GM12878 (cell line): ENCODE results near the gene NRXN3. TPM values are rescaled to one million over a fixed set of nuclear protein-coding genes. Genes with fewer than 3 reads are reported as not detected.

Experiments
- ATAC-seq: fragments of 200-7000 bp; cut with Tn5 transposase; 3 replicates; pipeline ENCODE4 v1.9.1; 2020; ENCODE audit warnings: mild to moderate bottlenecking, moderate library complexity
- BruUV-seq: library from RNA; stranded (reverse); fragments of 400-500 nt; replicated peaks from 2 replicates; lab custom pipeline; 2021; lab: Mats Ljungman, UMichigan
- CTCF ChIA-PET: fragments of 300-600 bp; sonication (Branson Sonifier 250); formaldehyde crosslinking; extraction: SDS; loops from one replicate; lab custom pipeline; 2021; ENCODE audit warnings: inconsistent platforms; lab: Yijun Ruan, JAX
- POLR2A ChIA-PET: fragments of 350-600 bp; formaldehyde crosslinking; extraction: SDS; loops from one replicate; lab custom pipeline; 2021; ENCODE audit warnings: inconsistent platforms; lab: Charles Lee
- RAD21 ChIA-PET: fragments of 300-600 bp; sonication (Branson Sonifier 250); formaldehyde crosslinking; loops from one replicate; lab custom pipeline; 2023; ENCODE audit warnings: antibody characterized with exemption; ENCODE audit not compliant: unreplicated experiment; lab: Charles Lee
- SMC1A ChIA-PET: fragments of 300-600 bp; sonication (Branson Sonifier 250); formaldehyde crosslinking; loops from one replicate; lab custom pipeline; 2023; ENCODE audit not compliant: unreplicated experiment, uncharacterized antibody; lab: Charles Lee
- DNase-seq: peaks from one replicate; pipeline ENCODE4 v3.0.0-alpha.2; 2011; ENCODE audit warnings: low read depth, low spot score
- FAIRE-seq: peaks from 3 replicates; lab custom pipeline; 2011; peaks lifted over from hg19 to GRCh38; lab: Jason Lieb, UNC
- H2AFZ ChIP-seq: 2 replicates; pipeline ENCODE4 v1.6.0; 2011; ENCODE audit warnings: low read depth, low read length, control low read depth; ENCODE audit not compliant: control insufficient read depth
- H3K27ac ChIP-seq: 2 replicates; pipeline ENCODE4 v1.5.1; 2011; ENCODE audit warnings: control low read depth; ENCODE audit not compliant: control insufficient read depth, insufficient read depth
- H3K27me3 ChIP-seq, 2 experiments: replicated peaks in 1 of 2; 2 replicates each; pipeline versions ENCODE4 v1.6.0 to v1.6.1; 2011; ENCODE audit warnings: low read length in 1 of 2; ENCODE audit not compliant: control insufficient read depth in 2 of 2, insufficient read depth in 2 of 2
- H3K36me3 ChIP-seq, 2 experiments: 2 replicates each; pipeline ENCODE4 v1.5.1; 2011; ENCODE audit warnings: low read length in 1 of 2; ENCODE audit not compliant: control insufficient read depth in 2 of 2, insufficient read depth in 2 of 2
- H3K4me1 ChIP-seq: 2 replicates; pipeline ENCODE4 v1.6.1; 2011; ENCODE audit warnings: mild to moderate bottlenecking, low read length, moderate library complexity, mixed read lengths; ENCODE audit not compliant: control insufficient read depth, insufficient read depth
- H3K4me2 ChIP-seq: 2 replicates; pipeline ENCODE4 v1.6.0; 2011; ENCODE audit warnings: control low read depth; ENCODE audit not compliant: control insufficient read depth, insufficient read depth
- H3K4me3 ChIP-seq: fragments of 200-600 bp; sonication (generic); 2 replicates; pipeline ENCODE4 v1.5.1; 2016
- H3K79me2 ChIP-seq: 2 replicates; pipeline ENCODE4 v1.6.0; 2011; ENCODE audit warnings: low read length; ENCODE audit not compliant: control insufficient read depth, insufficient read depth
- H3K9ac ChIP-seq: 2 replicates; pipeline ENCODE4 v1.8.0; 2011; ENCODE audit warnings: low read length, control low read depth, mixed read lengths; ENCODE audit not compliant: control insufficient read depth, insufficient read depth
- H3K9me3 ChIP-seq: replicated peaks from 3 replicates; pipeline ENCODE4 v1.5.1; 2011; ENCODE audit warnings: mild to moderate bottlenecking, low read length; ENCODE audit not compliant: control insufficient read depth, insufficient read depth
- H4K20me1 ChIP-seq: 2 replicates; pipeline ENCODE4 v1.6.0; 2011; ENCODE audit not compliant: control insufficient read depth, insufficient read depth
- CTCF ChIP-seq, 3 experiments: IDR thresholded peaks in 2 of 3; conservative IDR thresholded peaks in 1 of 3; 2 replicates each; pipeline ENCODE4 v1.5.1; 2011; ENCODE audit warnings: low read depth in 3 of 3, low read length in 3 of 3, mild to moderate bottlenecking in 3 of 3, control low read depth in 2 of 3, moderate library complexity in 2 of 3, inconsistent platforms in 1 of 3, mixed read lengths in 1 of 3; ENCODE audit not compliant: control insufficient read depth in 2 of 3, insufficient read depth in 1 of 3; ENCODE audit errors: extremely low read depth in 1 of 3
- ELK1 ChIP-seq: IDR thresholded peaks from 2 replicates; pipeline ENCODE4 v1.6.1; 2012; ENCODE audit warnings: low read depth, low read length, improper control_type of control experiment
- ESRRA ChIP-seq: IDR thresholded peaks from 2 replicates; pipeline ENCODE4 v1.6.1; 2012; ENCODE audit warnings: mild to moderate bottlenecking, low read length, improper control_type of control experiment
- NKRF ChIP-seq: fragments of 450-650 bp; conservative IDR thresholded peaks from 2 replicates; pipeline ENCODE4 v1.6.1; 2017; ENCODE audit warnings: mild to moderate bottlenecking, moderate library complexity
- NR2C1 ChIP-seq: fragments of 450-650 bp; IDR thresholded peaks from 2 replicates; pipeline ENCODE4 v1.6.1; 2017; ENCODE audit warnings: antibody characterized with exemption, mild to moderate bottlenecking, moderate library complexity
- NR2F1 ChIP-seq: fragments of 450-650 bp; conservative IDR thresholded peaks from 2 replicates; pipeline ENCODE4 v1.6.1; 2017; ENCODE audit warnings: mild to moderate bottlenecking
- PBX3 ChIP-seq: IDR thresholded peaks from 2 replicates; pipeline ENCODE4 v1.6.1; 2011; ENCODE audit warnings: mild to moderate bottlenecking, low read depth, low read length, moderate library complexity; ENCODE audit not compliant: insufficient replicate concordance
- POLR2A ChIP-seq: IDR thresholded peaks from 2 replicates; pipeline ENCODE4 v1.6.1; 2011; ENCODE audit warnings: low read depth, mild to moderate bottlenecking, low read length
- SP1 ChIP-seq: IDR thresholded peaks from one replicate; pipeline ENCODE4 v1.6.1; 2011; ENCODE audit warnings: low read depth, low read length
- USF2 ChIP-seq: IDR thresholded peaks from 2 replicates; pipeline ENCODE4 v1.6.1; 2011; ENCODE audit warnings: low read depth, low read length, improper control_type of control experiment, borderline replicate concordance
- ZNF622 ChIP-seq: fragments of 450-650 bp; IDR thresholded peaks from 2 replicates; pipeline ENCODE4 v1.6.1; 2017; ENCODE audit warnings: mild to moderate bottlenecking, inconsistent platforms
- WGBS: methylation state at CpG from one replicate; pipeline ENCODE4 v1.1.6; 2016; ENCODE audit warnings: low lambda C conversion rate; ENCODE audit not compliant: insufficient replicate concordance, insufficient coverage; ENCODE audit errors: missing lambda C conversion rate; 5-methylcytosine and 5-hydroxymethylcytosine counted together
- in situ Hi-C: fragments of 300-500 bp; cut with MboI; formaldehyde crosslinking; loops from 9 replicates; pipeline ENCODE4 v1.14.3; 2018; ENCODE audit warnings: mixed read lengths
- intact Hi-C: fragments of 100-400 bp; cut with micrococcal nuclease; formaldehyde crosslinking; loops from one replicate; pipeline ENCODE4 v1.14.2; 2022; ENCODE audit not compliant: unreplicated experiment
- polyA plus RNA-seq, 11 experiments: library from polyadenylated mRNA; depleted of rRNA in 4 of 11; unstranded in 6 of 11; stranded (reverse) in 5 of 11; fragments of >200 nt; fragmentation: Nextera tagmentation in 4 of 11; fragmentation: Illumina TruSeq in 1 of 11; extraction: Ambion mirVana in 4 of 11; extraction: Trizol in 1 of 11; gene quantifications; 1 replicate in 1 of 11; 2 replicates in 10 of 11; pipeline versions ENCODE4 v1.2.1 to v1.2.3, GENCODE V29; 2011 to 2016; ENCODE audit warnings: inconsistent platforms in 2 of 11, missing spikeins in 2 of 11, low read depth in 1 of 11
- total RNA-seq, 4 experiments: library from RNA; depleted of rRNA in 3 of 4; stranded (reverse); fragments of >200 nt in 3 of 4; fragmentation: Illumina TruSeq in 1 of 4; extraction: Trizol in 1 of 4; gene quantifications; 2 replicates each; pipeline versions ENCODE4 v1.2.1 to v1.2.3, GENCODE V29; 2013 to 2021

The NRXN3 gene
- total and polyA plus RNA-seq, 10 of the 15 experiments (the other 5 are each of a cell fraction or from before 2014, with no cell fraction given) = 0.52 to 3.3 (median 1.4) TPM

- Histone ChIP-seq H3K9ac (no peak overlapping the region), H3K4me3 (no peak overlapping the region)
- FAIRE-seq = no peak
- no TSS peak for BruUV-seq
- TF ChIP-seq PBX3 (no peak), NR2F1 (no peak)
- TF ChIP-seq, all 136 proteins: peak for 0
- ChIA-PET SMC1A (no interaction called here), RAD21 (no interaction called here), CTCF (no interaction called here), POLR2A (no interaction called here)
- Histone ChIP-seq H3K27me3 (no peaks in the 10 kb centered on the region), H3K79me2 (no peaks in the 10 kb centered on the region), H3K9me3 (no peaks in the 10 kb centered on the region; the same call in 2 of the 3 replicates), H3K4me1 (no peaks in the 10 kb centered on the region), H4K20me1 (no peaks in the 10 kb centered on the region), H2AFZ (no peak overlapping the region), H3K4me2 (no peak overlapping the region), H3K27ac (no peak overlapping the region), H3K36me3 (no peaks in the 10 kb centered on the region)
- no peak for DNase-seq
- no peak for ATAC-seq
- WGBS = 0% methylated on average over 1 of the region's 1 CpG
- intact Hi-C loops = no loop called here
- in situ Hi-C loops = no loop called here
Observed at GRCh38 chr14:79333198-79333546, 1163.0 kb downstream of the NRXN3 start.

GRCh38 chr14:79334272-79334671 lies 1164.1 kb downstream of the NRXN3 start:
- FAIRE-seq (no peak), ATAC-seq (no peak), DNase-seq (no peak)
- no peaks in the 10 kb centered on the region for H3K79me2 ChIP-seq
- in situ Hi-C loops (no loop called here), intact Hi-C loops (no loop called here)
- H4K20me1 ChIP-seq = no peaks in the 10 kb centered on the region
- CTCF ChIA-PET = no interaction called here
- H3K36me3 ChIP-seq = no peaks in the 10 kb centered on the region
- no peak overlapping the region for H3K9ac ChIP-seq
- POLR2A ChIA-PET = no interaction called here
- no peak overlapping the region for H2AFZ ChIP-seq
- H3K4me3 ChIP-seq = no peak overlapping the region
- WGBS = 14% methylated on average over 2 of the region's 2 CpGs
- H3K27me3 ChIP-seq = no peaks in the 10 kb centered on the region
- H3K27ac ChIP-seq = no peak overlapping the region
- no peaks in the 10 kb centered on the region; the same call in 2 of the 3 replicates for H3K9me3 ChIP-seq
- RAD21 ChIA-PET = no interaction called here
- H3K4me1 ChIP-seq = no peaks in the 10 kb centered on the region
- SMC1A ChIA-PET = no interaction called here
- no TSS peak for BruUV-seq
- no peak overlapping the region for H3K4me2 ChIP-seq
- TF ChIP-seq USF2 = no peak
- no peak for TF ChIP-seq POLR2A
- no peak for TF ChIP-seq SP1
- no peak for TF ChIP-seq ESRRA
- no peak for TF ChIP-seq ELK1
- no peak for TF ChIP-seq ZNF622
- TF ChIP-seq CTCF (IDR thresholded peaks at IDR 0.05 in 2 of 3, conservative IDR thresholded peaks at IDR 0.05 in 1 of 3; ENCODE audit: control insufficient read depth in 2 of 3, extremely low read depth in 1 of 3, insufficient read depth in 1 of 3, low read depth in 3 of 3, low read length in 3 of 3) = no peak
- no peak for TF ChIP-seq NKRF
- no peak for TF ChIP-seq NR2C1
